ENCODE measurements around the gene PLK5. TPM values are rescaled to one million over a fixed set of nuclear protein-coding genes. Genes with fewer than 3 reads are reported as not detected.

PLK5 gene
- total RNA-seq, 1 experiment from 2014 or later = 1.4 TPM

- H3K4me3 Mint-ChIP-seq = no peak overlapping the region
- H3K27me3 Mint-ChIP-seq (ENCODE audit: low read depth) = peaks cover 16% of the 10 kb centered on the region
- no peaks in the 10 kb centered on the region for H3K4me1 Mint-ChIP-seq
- 0 out of 2 replicates have a peak, but pooled peaks cover under 1% of the 10 kb centered on the region for H3K9me3 Mint-ChIP-seq
- H3K36me3 Mint-ChIP-seq = peaks cover 8% of the 10 kb centered on the region
- TF ChIP-seq E2F4 (CRISPR knock-in tag; IDR thresholded peaks at IDR 0.05; ENCODE audit: borderline replicate concordance, low read depth) (no peak), CREB1 (CRISPR knock-in tag; IDR thresholded peaks at IDR 0.05) (no peak), HMGXB4 (CRISPR knock-in tag; IDR thresholded peaks at IDR 0.05) (no peak), KAT7 (CRISPR knock-in tag; IDR thresholded peaks at IDR 0.05; ENCODE audit: borderline replicate concordance) (no peak), CBFB (CRISPR knock-in tag; IDR thresholded peaks at IDR 0.05; ENCODE audit: low read depth) (no peak), TP53 (CRISPR knock-in tag; IDR thresholded peaks at IDR 0.05) (no peak), ATF3 (CRISPR knock-in tag; conservative IDR thresholded peaks at IDR 0.05) (no peak), CTCF (IDR thresholded peaks at IDR 0.05) (no peak), ZBTB21 (CRISPR knock-in tag; IDR thresholded peaks at IDR 0.05; ENCODE audit: borderline replicate concordance) (no peak), HMGA2 (CRISPR knock-in tag; IDR thresholded peaks at IDR 0.05) (no peak), IRF2 (CRISPR knock-in tag; IDR thresholded peaks at IDR 0.05; ENCODE audit: borderline replicate concordance, low read depth) (no peak), FOXK1 (CRISPR knock-in tag; IDR thresholded peaks at IDR 0.05) (no peak)
- no peak for DNase-seq (ENCODE audit: low spot score)
- H3K27ac Mint-ChIP-seq = peak overlapping the region; percentile 9; the same call in 1 of the 2 replicates
- no peak for ATAC-seq
- CTCF ChIA-PET = interaction anchor here (0.5 to 4.1 kb wide), 4 partner anchors 15 to 612 kb away, joined by 3 to 17 read pairs (median 4); partner anchors contain the start of gene MBD3
- POLR2A ChIA-PET = no interaction called here
These were observed 51.7 kb downstream of the PLK5 start for GRCh38 chr19:1575323-1576241.

- H3K27ac Mint-ChIP-seq = no peak overlapping the region
- H3K4me3 Mint-ChIP-seq = no peak overlapping the region
- DNase-seq (ENCODE audit: low spot score) (no peak), ATAC-seq (no peak)
- H3K9me3 Mint-ChIP-seq = no peaks in the 10 kb centered on the region
- ChIA-PET CTCF (interaction anchor here (0.5 to 4.1 kb wide), 3 partner anchors 14 to 611 kb away, joined by 3 to 17 read pairs (median 4); no protein-coding TSS in a partner anchor), POLR2A (no interaction called here)
- H3K27me3 Mint-ChIP-seq (ENCODE audit: low read depth) = peaks cover 7% of the 10 kb centered on the region
- H3K36me3 Mint-ChIP-seq = peaks cover 17% of the 10 kb centered on the region
- H3K4me1 Mint-ChIP-seq = no peaks in the 10 kb centered on the region
- TF ChIP-seq STAT6 (CRISPR knock-in tag; conservative IDR thresholded peaks at IDR 0.05; ENCODE audit: low read depth) = no peak
- no peak for TF ChIP-seq ZNF396 (CRISPR knock-in tag; IDR thresholded peaks at IDR 0.05; ENCODE audit: borderline replicate concordance)
These were observed 52.6 kb downstream of the PLK5 start for GRCh38 chr19:1576242-1577089.
